T-helper 2 cell treated with Interferon-gamma antibody and Interleukin-4, amounts not matched to agents 5 μg/mL and 100 μg/mL, for 36 hours (primary cell): ENCODE results near the gene RPS18.
"Not testable (repeated sequence)": the region's sequence is repeated elsewhere in the genome, so short reads cannot be mapped to it uniquely, and the experiment has no call there.

Experiments
- DNase-seq: peaks from one replicate; pipeline ENCODE4 v3.0.0; 2021; ENCODE audit warnings: low spot score
- H3K27ac Mint-ChIP-seq: one replicate; pipeline ENCODE4 v1.8.0; 2021; ENCODE audit warnings: mild to moderate bottlenecking, mixed read lengths
- H3K27me3 Mint-ChIP-seq: one replicate; pipeline ENCODE4 v1.8.0; 2021; ENCODE audit warnings: low read depth, mixed read lengths
- H3K36me3 Mint-ChIP-seq: one replicate; pipeline ENCODE4 v1.8.0; 2021; ENCODE audit warnings: low read depth, mixed read lengths
- H3K4me1 Mint-ChIP-seq: one replicate; pipeline ENCODE4 v1.8.0; 2021; ENCODE audit warnings: low read depth, mixed read lengths
- H3K4me3 Mint-ChIP-seq: one replicate; pipeline ENCODE4 v1.8.0; 2022; ENCODE audit warnings: mild to moderate bottlenecking, moderate library complexity, mixed read lengths
- H3K9me3 Mint-ChIP-seq: one replicate; pipeline ENCODE4 v1.8.0; 2021; ENCODE audit warnings: mixed read lengths

RPS18 gene

DNA sequence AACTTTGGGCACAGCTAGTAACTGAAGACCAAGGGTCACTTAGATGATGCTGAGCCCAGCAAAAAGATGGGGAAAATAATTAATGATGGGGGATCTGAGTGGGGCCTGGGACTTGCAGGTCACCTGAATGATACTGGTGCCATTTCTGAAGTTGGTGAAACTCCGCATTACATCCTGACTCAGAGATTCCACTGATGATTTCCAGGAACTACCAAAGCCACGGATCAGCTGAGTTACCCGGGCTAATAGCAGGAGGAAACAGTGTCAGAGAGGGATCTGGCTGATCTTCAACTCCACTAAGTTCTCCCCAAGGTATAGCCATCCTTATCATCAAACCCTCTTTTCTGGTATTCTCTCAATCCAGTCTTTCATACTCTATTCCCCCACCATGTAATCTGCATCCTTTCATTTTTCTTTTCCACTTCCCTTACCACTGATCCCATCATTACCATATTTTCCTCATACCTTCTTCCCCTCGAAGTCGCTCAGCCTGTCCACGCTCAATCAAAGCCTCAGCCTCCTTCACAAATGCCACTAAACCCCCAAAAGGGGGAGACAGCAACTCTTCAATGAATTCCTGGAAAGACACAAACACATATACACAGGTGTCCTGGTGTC, 20.4 kb upstream of the RPS18 start:
- H3K27me3 Mint-ChIP-seq: peaks cover 3% of the 10 kb centered on the region
- peak overlapping the region; percentile 40 for H3K4me3 Mint-ChIP-seq
- no peak for DNase-seq
- peaks cover 36% of the 10 kb centered on the region for H3K4me1 Mint-ChIP-seq
- H3K27ac Mint-ChIP-seq: peak overlapping the region; percentile 76
- H3K36me3 Mint-ChIP-seq: peaks cover 29% of the 10 kb centered on the region
- no peaks in the 10 kb centered on the region for H3K9me3 Mint-ChIP-seq

DNA sequence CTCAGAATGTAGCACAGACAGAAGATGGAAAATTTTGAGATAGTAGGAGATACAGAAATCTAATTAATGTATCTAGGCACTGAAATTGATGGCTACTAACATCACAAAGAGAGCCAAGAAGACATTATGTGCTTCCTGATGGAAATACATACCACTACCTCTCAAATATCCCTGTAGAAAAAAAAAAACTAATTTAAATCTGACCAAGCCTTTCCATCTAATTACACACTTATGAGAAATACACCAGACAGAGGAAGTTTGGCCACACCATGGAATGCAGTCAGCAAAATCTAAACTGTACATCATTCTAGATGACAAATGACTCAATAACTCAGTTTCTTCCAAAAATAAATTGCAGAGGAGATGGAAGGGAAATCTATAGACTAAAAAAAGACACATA, 19.1 kb upstream of the RPS18 start:
- Mint-ChIP-seq H3K27ac (no peak overlapping the region), H3K4me3 (no peak overlapping the region)
- DNase-seq: no peak

GRCh38 chr6:33254591-33254990, 17.3 kb upstream of the RPS18 start:
- H3K27ac Mint-ChIP-seq: no peak overlapping the region
- H3K27me3 Mint-ChIP-seq: no peaks in the 10 kb centered on the region
- H3K4me3 Mint-ChIP-seq: no peak overlapping the region
- H3K36me3 Mint-ChIP-seq: peaks cover 32% of the 10 kb centered on the region
- H3K4me1 Mint-ChIP-seq: peaks cover 24% of the 10 kb centered on the region
- H3K9me3 Mint-ChIP-seq: no peaks in the 10 kb centered on the region
- DNase-seq: no peak

More for the DNA sequence above, 19.1 kb upstream of the RPS18 start:
- peaks cover 31% of the 10 kb centered on the region for H3K36me3 Mint-ChIP-seq
- no peaks in the 10 kb centered on the region for H3K9me3 Mint-ChIP-seq
- no peaks in the 10 kb centered on the region for H3K27me3 Mint-ChIP-seq
- H3K4me1 Mint-ChIP-seq: peaks cover 36% of the 10 kb centered on the region

GRCh38 chr6:33259032-33259431, 12.8 kb upstream of the RPS18 start:
- Mint-ChIP-seq H3K4me3 (no peak overlapping the region), H3K36me3 (peaks cover 38% of the 10 kb centered on the region), H3K9me3 (no peaks in the 10 kb centered on the region), H3K4me1 (peaks cover 2% of the 10 kb centered on the region), H3K27ac (no peak overlapping the region), H3K27me3 (no peaks in the 10 kb centered on the region)
- DNase-seq: no peak

DNA sequence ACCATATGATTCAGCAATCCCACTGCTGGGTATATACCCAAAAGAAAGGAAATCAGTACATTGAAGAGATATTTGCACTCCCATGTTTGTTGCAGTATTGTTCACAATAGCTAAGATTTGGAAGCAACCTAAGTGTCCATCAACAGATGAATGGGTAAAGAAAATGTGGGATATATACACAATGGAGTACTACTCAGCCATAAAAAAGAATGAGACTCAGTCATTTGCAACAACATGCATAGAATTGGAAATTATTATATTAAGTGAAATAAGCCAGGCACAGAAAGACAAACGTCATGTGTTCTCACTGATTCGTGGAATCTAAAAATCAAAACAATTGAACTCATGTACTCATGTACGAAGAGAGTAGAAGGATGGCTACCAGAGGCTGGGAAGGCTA, 9.4 kb upstream of the RPS18 start:
- not testable (repeated sequence) for H3K27me3 Mint-ChIP-seq, H3K27ac Mint-ChIP-seq, DNase-seq, H3K9me3 Mint-ChIP-seq, H3K4me1 Mint-ChIP-seq, H3K4me3 Mint-ChIP-seq
- H3K36me3 Mint-ChIP-seq: peaks cover 49% of the 10 kb centered on the region

- no peak overlapping the region for H3K4me3 Mint-ChIP-seq
- peak overlapping the region; percentile 13 for H3K27ac Mint-ChIP-seq
- no peak for DNase-seq
- H3K36me3 Mint-ChIP-seq: peaks cover 53% of the 10 kb centered on the region
- H3K27me3 Mint-ChIP-seq: no peaks in the 10 kb centered on the region
- H3K4me1 Mint-ChIP-seq: peaks cover 2% of the 10 kb centered on the region
- no peaks in the 10 kb centered on the region for H3K9me3 Mint-ChIP-seq
These were observed 7.9 kb upstream of the RPS18 start for GRCh38 chr6:33264015-33264414.

DNA sequence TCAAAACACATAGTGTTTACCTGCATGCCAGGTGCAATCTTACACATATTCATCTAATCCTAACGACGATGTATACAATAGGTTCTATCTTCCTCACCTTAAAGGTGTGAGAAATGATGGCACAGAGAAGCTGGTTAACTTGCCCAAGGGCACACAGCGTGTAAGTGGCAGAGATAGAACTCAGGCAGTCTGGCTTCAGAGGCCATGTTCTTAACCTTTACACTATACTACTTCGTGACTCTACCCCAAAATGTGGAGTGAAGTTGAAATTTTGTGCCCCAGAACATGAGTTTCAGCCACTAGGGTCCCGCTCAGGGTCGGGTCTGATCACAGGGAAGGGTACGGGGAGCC, 783 bp upstream of the RPS18 start:
- H3K4me3 Mint-ChIP-seq: peak overlapping the region; percentile 100
- H3K27ac Mint-ChIP-seq: peak overlapping the region; percentile 100
- H3K27me3 Mint-ChIP-seq: no peaks in the 10 kb centered on the region
- peaks cover 40% of the 10 kb centered on the region for H3K4me1 Mint-ChIP-seq
- DNase-seq: no peak
- peaks cover 67% of the 10 kb centered on the region for H3K36me3 Mint-ChIP-seq
- no peaks in the 10 kb centered on the region for H3K9me3 Mint-ChIP-seq

DNA sequence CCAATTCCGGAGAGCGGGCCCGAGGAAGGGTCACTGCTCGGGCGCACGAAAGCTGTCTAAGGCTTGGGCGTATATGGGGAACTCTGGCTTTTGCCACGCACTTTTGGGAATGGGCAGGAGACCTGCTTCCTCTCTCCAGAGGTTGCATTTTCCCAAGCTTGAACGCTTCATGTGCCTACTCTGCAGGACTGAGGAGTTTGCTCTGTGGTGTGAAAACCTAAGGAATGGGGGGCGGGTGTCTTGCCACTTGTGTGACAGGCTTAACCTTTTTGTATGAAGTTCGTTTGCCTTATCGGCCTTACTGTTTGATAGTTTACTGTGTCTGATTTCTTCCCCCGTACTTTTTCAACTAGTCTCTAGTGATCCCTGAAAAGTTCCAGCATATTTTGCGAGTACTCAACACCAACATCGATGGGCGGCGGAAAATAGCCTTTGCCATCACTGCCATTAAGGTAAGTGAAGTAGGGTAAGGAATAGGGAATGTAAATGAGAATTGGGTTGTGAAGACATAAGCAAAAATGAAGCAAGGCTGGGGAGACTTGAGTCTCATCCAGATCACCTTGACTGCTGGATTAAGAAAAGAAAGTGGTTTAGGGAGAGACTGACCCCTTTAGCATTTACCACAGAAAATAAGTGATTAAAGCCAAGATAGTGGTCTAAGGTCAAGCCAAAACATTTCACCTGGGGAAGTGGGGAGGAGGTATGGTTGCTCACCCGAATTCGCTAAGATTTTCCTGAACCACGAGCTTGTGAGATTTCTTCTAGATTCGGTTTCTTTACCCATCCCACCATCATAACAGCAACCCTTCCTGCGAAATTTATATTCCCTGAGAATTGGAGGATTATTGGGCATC, 627 bp downstream of the RPS18 start:
- Mint-ChIP-seq H3K4me1 (peaks cover 46% of the 10 kb centered on the region), H3K36me3 (peaks cover 68% of the 10 kb centered on the region), H3K27me3 (no peaks in the 10 kb centered on the region), H3K27ac (peak overlapping the region; percentile 100), H3K9me3 (no peaks in the 10 kb centered on the region), H3K4me3 (peak overlapping the region; percentile 100)
- DNase-seq: no peak

DNA sequence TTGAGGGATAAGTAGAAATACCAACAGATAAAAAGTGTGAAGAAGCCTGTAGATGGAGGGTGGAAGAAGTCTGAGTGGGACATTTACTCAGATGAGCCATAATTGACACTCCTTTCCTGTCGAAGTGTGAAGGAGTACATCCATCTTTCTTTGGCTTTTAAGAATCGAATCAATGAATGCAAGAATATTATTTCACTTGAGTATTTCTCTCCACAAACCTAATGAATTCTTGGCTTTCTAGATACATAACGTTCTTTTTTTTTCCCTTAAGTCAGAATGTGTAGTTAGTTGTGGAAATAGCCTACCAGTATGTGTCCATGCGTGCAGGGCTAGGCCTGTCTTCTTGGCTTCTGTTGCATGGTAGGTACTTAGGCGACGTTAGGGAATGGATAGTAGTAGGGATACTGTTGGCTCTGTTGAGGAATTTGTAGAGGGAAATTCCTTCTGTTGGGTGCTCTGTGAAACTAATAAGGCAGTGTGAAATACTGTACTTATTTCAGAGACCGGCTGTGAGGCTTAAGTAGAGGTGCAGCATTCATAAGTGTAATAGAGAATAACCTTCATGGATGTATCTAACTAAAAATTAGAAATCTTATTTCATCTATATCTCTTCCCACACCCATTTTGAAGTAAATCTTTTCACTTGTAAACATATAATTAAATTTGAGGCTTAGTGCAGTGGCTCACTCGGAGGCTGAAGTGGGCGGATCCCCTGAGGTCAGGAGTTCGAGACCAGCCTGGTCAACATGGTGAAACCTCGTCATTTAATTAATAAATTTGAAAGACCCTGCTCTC, 1.5 kb downstream of the RPS18 start:
- no peaks in the 10 kb centered on the region for H3K9me3 Mint-ChIP-seq
- H3K27ac Mint-ChIP-seq: peak overlapping the region; percentile 100
- peaks cover 64% of the 10 kb centered on the region for H3K36me3 Mint-ChIP-seq

DNA sequence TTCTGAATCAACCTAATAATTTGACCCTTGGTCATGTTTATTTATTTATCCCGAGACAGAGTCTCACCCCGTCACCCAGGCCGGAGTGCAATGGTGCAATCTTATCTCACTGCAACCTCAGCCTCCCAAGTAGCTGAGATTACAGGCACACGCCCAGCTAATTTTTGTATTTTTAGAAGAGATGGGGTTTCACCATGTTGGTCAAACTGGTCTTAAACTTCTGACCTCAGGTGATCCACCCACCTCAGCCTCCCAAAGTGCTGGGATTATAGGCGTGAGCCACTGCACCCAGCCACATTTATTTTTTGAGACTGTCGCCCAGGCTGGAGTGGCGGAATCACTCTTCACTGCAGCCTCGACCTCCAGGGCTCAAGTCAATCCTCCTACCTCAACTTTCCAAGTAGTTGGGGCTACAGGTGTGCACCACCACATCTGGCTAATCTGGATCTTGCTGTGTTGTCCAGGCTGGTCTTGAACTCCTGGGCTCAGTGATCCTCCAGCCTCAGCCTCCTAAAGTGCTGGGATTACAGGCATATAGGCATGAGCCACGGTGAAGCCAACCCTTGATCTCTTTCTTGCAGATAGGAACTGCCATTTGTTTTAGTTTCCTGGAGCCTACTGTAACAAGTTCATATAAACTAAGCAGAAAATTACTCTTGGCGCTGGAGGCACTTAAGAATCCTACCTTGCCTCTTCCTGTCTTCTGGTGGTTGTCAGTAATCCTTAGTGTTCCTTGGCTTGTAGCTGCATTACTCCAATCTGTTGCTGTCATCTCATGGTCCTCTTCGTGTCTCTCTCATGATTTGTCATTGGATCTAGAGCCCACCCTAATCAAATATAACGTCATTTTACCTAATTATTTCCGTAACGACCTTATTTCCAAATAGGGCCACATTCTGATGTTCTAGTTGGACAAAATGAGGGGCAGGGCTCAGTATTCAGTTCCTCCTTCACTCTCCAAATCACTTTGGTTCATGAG, 2.3 kb downstream of the RPS18 start:
- H3K9me3 Mint-ChIP-seq: no peaks in the 10 kb centered on the region
- peaks cover 69% of the 10 kb centered on the region for H3K36me3 Mint-ChIP-seq
- H3K4me3 Mint-ChIP-seq: peak overlapping the region; percentile 100
- no peaks in the 10 kb centered on the region for H3K27me3 Mint-ChIP-seq
- H3K4me1 Mint-ChIP-seq: peaks cover 52% of the 10 kb centered on the region
- peak overlapping the region; percentile 100 for H3K27ac Mint-ChIP-seq
- no peak for DNase-seq

More for the DNA sequence above, 1.5 kb downstream of the RPS18 start:
- no peak for DNase-seq
- peak overlapping the region; percentile 100 for H3K4me3 Mint-ChIP-seq
- H3K27me3 Mint-ChIP-seq: no peaks in the 10 kb centered on the region
- H3K4me1 Mint-ChIP-seq: peaks cover 52% of the 10 kb centered on the region

- H3K27me3 Mint-ChIP-seq, DNase-seq, H3K9me3 Mint-ChIP-seq: not testable (repeated sequence)
- Mint-ChIP-seq H3K36me3 (peaks cover 66% of the 10 kb centered on the region), H3K4me1 (peaks cover 47% of the 10 kb centered on the region), H3K27ac (peak overlapping the region; percentile 88), H3K4me3 (peak overlapping the region; percentile 100)
These were observed 4.1 kb downstream of the RPS18 start for GRCh38 chr6:33275795-33276580.

DNA sequence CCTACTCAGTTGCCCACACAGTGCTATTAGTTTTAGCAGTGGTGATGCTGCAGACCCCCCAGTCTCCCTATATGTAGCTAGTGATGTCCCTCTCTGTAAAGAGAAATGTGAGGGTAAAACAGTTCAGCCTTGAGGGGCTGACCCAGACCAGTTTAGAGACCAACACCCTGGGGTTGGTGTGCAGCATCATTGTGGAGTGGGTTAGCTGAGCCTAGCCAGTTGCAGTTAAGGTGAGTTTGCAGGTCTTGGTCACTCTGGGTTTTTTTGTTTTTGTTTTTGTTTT, 4.6 kb downstream of the RPS18 start:
- H3K36me3 Mint-ChIP-seq: peaks cover 66% of the 10 kb centered on the region
- H3K27me3 Mint-ChIP-seq: no peaks in the 10 kb centered on the region
- no peak for DNase-seq
- peaks cover 47% of the 10 kb centered on the region for H3K4me1 Mint-ChIP-seq
- H3K27ac Mint-ChIP-seq: peak overlapping the region; percentile 88
- peak overlapping the region; percentile 100 for H3K4me3 Mint-ChIP-seq
- no peaks in the 10 kb centered on the region for H3K9me3 Mint-ChIP-seq
